GM19099 (cell line): ENCODE results near the gene BBIP1.

Experiments
- POLR2A ChIP-seq: IDR thresholded peaks from 3 replicates; pipeline ENCODE4 v1.6.1; 2011; ENCODE audit warnings: low read depth; ENCODE audit not compliant: insufficient read length; ENCODE audit errors: extremely low read depth

BBIP1 gene

GRCh38 chr10:110903280-110904278, 15.4 kb downstream of the BBIP1 start:
- TF ChIP-seq POLR2A, result no peak

GRCh38 chr10:110901954-110902819, 16.8 kb downstream of the BBIP1 start:
- no peak for TF ChIP-seq POLR2A

GRCh38 chr10:110900983-110901382, 18.0 kb downstream of the BBIP1 start:
- no peak for TF ChIP-seq POLR2A

GRCh38 chr10:110898391-110898790, 20.6 kb downstream of the BBIP1 start:
- no peak for TF ChIP-seq POLR2A

GRCh38 chr10:110897184-110897583, 21.8 kb downstream of the BBIP1 start:
- TF ChIP-seq POLR2A, result no peak

- TF ChIP-seq POLR2A, result no peak
Observed at GRCh38 chr10:110893559-110894179, 25.3 kb downstream of the BBIP1 start.

GRCh38 chr10:110892602-110893288, 26.2 kb downstream of the BBIP1 start:
- TF ChIP-seq POLR2A, result no peak

GRCh38 chr10:110887560-110887959, 31.4 kb downstream of the BBIP1 start:
- TF ChIP-seq POLR2A, result no peak

GRCh38 chr10:110885932-110886674, 32.9 kb downstream of the BBIP1 start:
- TF ChIP-seq POLR2A, result no peak

- no peak for TF ChIP-seq POLR2A
Observed at GRCh38 chr10:110883924-110884323, 35.1 kb downstream of the BBIP1 start.

- no peak for TF ChIP-seq POLR2A
Observed at GRCh38 chr10:110881905-110882304, 37.1 kb downstream of the BBIP1 start.

- TF ChIP-seq POLR2A, result no peak
Observed at GRCh38 chr10:110881247-110881646, 37.7 kb downstream of the BBIP1 start.

- TF ChIP-seq POLR2A, result no peak
Observed at GRCh38 chr10:110880012-110880411, 39.0 kb downstream of the BBIP1 start.

GRCh38 chr10:110876788-110877187, 42.2 kb downstream of the BBIP1 start:
- TF ChIP-seq POLR2A, result no peak
